GM23338 (cell line): Measurements from ENCODE around the gene PPIL1.

Source experiments
- CTCF ChIP-seq, 2 experiments: fragments of 200-600 bp in 1 of 2; sonication (generic) in 1 of 2; conservative IDR thresholded peaks; 2 replicates each; pipeline versions ENCODE4 v1.5.1 to v1.6.1; 2016 to 2017; ENCODE audit warnings: antibody characterized with exemption in 2 of 2, low read depth in 2 of 2, mild to moderate bottlenecking in 2 of 2, moderate library complexity in 1 of 2
- EZH2 ChIP-seq: fragments of 200-600 bp; sonication (generic); IDR thresholded peaks from one replicate; pipeline ENCODE4 v1.8.0; 2017; ENCODE audit warnings: antibody characterized with exemption, mild to moderate bottlenecking, low read depth; ENCODE audit not compliant: unreplicated experiment

- TF ChIP-seq EZH2 (no peak), CTCF (conservative IDR thresholded peaks at IDR 0.05; ENCODE audit: low read depth in 2 of 2) (no peak)
Measured at GRCh38 chr6:36833182-36833789, 41.3 kb downstream of the PPIL1 start.
